NCI-H446 treated with DMSO at 0.1 percent for 48 hours (cell line): ENCODE results near the gene WDR1.

Source experiments
- DNase-seq: peaks from one replicate; lab custom pipeline; 2025; lab: John Stamatoyannopoulos, UW

WDR1 gene

DNA sequence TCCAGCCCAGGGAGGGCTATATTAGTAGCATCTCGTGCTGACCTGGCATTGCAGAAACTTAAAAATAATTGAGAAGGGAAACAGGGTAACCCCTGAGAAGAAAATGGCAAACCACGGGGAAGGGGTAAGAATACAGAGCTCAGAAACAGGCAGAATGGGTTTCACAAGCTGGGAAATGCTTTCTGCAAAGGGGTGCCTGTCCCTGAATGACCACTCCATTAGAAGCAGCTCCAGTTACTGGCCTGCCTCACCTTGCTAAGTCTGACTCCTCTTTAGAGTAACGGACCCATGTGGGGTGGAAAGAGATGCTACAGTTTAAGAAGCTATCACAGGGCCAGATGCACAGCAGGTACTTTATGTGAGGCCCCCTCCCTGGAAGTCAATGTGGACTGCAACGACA is 2.5 kb downstream of the WDR1 start:
- DNase-seq, result no peak

- DNase-seq, result no peak
These were observed 3.1 kb downstream of the WDR1 start for GRCh38 chr4:10113362-10114047.

DNA sequence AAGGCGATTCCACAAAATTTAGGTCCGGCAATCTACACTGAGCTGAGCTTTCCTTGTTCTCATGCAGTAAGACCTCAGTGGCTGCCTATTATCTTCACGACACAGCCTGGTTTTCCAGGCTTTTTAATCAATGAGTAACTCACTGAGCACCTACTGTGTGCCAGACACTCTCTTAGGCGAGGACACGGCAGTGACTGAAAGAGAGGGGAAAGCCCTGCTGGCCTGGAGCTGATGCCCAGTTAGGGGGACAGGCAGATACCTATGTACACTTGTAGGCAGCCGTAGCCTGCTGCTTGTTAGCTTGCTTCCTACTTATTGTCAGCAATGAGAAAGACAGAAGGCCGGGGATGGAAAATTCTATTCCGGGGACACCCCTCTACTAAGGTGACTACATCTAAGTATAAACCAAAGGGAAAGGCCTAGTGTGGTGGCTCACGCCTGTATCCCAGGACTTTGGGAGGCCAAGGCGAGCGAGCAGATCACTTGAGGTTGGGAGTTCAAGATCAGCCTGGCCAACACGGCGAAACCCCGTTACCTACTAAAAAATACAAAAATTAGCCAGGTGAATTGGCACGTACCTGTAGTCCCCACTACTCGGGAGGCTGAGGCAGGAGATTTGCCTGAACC is 3.8 kb downstream of the WDR1 start:
- no peak for DNase-seq

DNA sequence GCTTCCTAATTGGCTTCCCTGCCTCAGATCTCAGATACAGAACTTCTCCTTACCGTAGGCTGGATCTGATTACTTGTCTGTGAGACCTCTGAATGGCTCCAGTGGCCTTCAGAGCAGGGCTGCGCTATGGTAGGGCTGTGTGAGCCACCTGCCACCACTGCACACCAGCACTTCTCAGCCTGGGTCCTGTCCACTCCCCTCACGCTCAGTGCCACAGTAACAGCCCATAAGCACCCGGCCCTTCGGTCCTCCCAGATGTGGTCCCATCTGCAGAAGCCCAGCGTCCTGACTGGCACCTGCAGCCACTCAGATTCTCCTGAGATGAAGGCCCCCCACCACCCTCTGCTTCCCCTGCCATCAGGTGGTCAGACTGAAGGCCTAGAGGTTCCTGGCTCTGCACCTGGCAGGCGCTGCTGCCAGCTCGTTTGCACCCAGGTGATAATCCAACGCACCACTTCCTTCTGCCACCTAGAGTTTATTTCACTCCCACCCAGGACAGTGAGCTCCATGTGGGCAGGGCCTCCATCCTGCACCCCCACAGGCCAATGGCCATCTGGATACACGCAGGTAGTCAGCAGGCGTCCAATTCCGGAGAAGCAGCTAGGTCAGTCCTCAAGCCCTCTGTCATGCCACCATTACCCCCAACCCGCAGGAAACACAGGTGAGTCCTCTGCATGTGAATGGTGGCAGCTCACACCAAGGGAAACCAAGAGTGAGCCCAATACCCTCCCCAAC is 5.4 kb downstream of the WDR1 start:
- no peak for DNase-seq

DNA sequence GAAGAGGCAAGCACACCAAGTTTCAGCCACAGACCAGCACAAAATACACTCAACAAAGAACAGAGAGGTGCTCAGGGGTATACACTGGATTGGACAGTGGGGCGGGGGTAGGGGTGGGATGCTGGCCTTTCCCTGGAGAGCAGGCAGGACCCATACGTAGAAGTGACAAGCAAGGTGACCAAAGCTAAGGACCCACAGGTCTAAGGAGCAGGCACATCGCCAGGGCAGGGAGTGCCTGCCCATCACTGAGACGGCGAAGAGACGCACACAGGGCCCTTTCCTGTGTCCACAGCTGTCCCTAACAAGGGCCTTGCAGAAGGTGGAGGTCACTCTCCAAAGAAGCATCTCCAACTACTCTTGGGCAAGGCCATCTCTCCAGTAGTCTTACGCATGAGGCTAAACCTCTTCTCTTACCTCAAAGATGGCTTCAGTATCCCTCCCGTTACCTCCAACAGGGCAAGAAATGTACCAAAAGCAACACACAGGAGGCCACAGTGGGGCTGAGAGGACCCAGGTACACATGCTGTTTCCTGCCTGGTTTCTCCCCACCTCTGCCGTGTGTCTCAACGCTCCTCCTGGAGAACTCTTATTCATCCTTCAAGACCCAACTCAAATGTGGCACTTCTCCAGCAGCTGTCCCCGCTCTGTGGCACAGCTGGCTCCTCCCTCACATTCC is 6.5 kb downstream of the WDR1 start:
- DNase-seq, result no peak

DNA sequence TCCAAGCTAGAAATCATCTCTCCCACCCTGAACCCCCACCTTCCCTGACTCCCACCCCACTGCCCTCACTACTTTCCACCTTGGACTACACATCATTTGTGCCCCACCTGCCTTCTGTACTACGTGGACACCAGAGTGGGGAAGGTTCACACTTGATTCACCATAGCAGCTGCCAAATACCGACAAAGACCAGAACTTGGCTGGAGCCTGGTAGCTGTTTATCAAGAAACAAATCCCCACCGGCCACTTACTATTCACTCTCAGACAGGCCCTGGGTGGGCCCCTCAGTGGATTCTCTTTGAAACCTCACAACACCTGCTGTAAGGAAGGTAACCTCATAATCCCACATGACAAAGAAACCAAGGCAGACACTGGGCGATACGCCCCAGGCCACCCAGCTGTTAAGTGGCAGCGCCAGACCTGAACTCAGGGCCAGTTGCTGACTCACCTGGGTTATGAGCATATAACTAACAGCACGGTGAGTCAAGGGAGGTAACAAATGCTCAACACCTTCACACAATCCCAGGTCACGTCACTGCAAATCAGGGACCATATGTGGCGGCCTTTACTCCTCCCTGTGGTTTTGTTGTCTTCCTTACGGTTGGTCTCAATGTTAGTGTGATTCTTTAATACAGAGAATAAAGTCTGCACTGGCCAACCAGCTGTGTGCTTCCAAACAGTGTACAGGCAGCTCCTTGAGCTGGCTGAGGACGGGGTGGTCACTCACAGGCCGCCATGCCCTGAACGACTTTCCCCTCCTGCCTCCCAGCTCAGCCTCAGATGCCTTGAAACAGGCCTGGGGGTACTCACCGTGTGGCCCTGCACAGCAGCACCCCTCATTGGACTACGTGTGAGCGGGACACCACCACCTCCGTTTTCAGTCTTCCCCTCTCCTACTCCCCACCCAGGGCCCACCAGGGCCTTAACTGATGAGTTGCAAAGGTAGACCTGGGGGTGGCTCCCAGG is 7.5 kb downstream of the WDR1 start:
- DNase-seq, result no peak

GRCh38 chr4:10108391-10108790 is 8.2 kb downstream of the WDR1 start:
- no peak for DNase-seq

GRCh38 chr4:10107111-10108091 is 9.2 kb downstream of the WDR1 start:
- DNase-seq, result no peak

GRCh38 chr4:10106421-10107039 is 10.1 kb downstream of the WDR1 start:
- DNase-seq, result no peak

GRCh38 chr4:10105920-10106319 is 10.7 kb downstream of the WDR1 start:
- DNase-seq, result no peak

DNA sequence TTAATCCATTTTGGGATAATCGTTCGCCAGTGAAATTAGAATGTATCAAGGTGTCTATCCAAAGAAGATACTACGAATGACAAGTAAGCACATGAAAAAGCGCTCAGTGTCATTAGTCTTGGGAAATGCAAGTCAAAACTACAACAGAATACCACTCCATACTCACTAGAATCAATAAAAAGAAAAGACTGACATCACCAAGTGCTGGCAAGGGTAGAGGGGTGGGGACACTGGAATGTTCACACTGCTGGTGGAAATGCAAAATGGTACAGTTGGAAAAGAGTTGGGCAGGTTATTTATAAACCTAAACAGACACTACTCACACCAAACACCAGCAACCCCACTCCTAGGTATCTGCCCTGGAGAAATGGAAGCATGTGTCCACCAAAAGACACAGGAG is 11.2 kb downstream of the WDR1 start:
- DNase-seq, result no peak

DNA sequence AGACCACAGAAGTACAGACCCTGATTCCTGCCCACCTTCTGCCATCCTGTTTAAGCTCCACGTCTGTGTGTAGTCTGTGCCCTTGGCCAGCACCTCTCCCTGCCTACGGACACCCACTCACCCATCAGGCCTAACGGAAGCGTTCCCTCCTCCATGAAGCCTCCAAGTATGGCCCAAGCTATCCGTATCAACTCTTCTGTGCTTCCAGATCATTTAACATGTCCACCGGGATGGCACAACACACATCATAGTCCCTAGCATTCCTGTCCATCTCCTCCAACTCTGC is 11.7 kb downstream of the WDR1 start:
- DNase-seq, result no peak

DNA sequence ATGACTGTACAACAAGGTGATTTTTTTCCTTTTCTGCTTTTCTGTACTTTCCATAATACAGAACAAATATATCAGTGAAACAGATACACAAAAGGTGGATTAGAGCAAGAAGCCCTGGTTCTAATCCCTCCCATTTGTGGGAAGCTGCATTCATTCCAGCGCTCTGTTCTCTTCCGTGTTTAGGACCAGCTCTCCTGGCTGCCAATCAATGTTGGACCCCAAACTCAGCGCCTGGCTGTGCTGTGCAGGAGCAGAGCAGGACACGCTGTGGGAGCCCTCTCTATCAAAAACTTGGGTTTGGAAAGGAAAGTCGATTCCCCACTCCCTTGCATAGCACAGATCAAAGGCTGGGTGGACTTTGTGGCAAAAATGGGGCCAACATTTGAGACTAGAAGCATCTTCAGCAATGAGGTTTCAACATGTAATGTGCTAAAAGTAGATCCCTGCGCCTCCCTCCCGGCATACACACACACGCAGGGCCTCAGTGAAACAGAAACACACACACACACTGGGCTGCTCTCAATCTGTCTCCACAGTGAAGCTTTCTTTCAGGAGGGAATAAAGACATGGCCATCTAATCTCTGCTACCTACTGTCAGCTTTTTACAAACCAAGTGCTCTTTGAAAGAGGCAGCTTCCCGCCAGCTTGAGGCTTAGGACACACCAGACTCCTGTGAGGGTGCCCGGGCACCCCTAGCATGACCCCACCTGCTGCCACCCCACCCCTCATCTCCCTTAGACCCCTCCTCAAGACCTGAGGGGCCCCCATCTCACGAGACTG is 12.2 kb downstream of the WDR1 start:
- DNase-seq, result no peak

DNA sequence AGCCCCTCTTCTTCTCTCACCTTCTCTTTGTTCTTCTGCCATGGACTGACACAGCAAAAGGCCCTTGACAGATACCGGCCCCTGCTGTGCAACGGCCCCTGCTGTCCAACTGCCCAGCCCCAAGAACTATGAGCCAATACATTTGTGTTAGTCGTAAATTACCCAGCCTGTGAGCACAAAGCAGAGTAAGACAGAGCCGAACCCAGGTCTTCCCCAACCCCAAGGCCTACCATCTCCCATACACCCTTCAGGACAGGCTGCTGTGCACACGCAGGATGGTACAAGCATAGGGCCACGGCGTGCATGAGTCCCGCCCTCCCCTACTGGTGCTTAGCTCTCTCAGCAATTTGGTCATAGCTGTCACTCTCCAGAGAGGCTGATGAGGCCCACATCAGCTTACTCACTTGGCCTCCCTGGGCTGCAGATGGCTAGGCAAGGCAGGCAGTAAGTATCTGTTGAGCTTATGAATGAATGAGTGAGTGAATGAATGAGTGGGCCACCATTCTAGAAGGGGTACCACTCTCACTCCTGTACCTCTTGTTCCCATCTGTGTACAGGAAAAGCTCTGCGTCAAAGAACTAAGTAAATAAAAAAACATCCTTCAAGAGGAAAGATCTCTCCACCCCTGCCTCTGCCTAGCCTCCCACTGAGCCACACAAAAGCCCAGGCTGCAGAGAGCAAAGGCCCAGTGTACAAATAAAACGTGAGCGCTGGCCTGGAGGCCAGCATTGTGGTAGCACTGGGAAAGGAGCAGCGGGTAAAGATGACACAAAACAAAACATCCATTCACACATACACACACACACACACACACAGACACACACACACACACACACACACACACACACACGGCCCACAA is 13.9 kb downstream of the WDR1 start:
- DNase-seq, result no peak

DNA sequence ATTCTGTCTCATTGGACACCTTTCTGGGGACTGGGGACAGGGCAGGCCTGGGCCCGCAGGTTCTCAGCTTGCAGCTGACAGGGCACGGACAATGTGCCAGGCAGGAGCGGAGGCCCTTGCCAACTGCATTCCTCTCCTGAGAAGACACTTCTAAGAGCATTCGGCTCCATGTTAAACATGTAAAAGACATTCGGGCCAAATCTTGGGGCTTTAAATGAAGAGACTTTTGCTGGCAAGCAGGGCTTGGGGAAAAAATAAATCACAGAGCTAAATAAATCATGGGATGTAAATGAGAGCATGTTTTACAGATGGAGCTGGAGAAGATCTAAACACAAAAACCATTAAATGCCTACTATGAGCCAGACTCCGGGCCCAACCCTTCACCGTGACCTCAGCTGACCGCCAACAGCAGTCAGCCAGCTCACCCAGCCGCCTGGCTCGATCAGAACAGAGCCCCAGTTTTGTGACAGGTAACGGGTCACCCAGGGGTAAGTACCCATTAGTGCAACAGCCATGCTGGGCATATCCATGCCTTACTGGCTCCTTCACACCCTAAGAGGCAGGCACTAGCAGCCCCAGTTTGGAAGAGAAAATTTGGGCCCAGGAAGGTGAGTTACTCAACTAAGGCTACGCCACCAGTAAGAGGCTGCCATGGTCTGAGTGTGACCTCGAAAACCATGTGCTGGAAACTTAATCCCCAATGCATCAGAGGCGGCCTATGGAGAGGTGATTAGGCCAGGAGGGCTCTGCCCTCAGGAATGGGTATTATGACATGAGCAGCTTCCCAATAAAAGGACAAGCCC is 14.7 kb downstream of the WDR1 start:
- DNase-seq, result peak; percentile 5

DNA sequence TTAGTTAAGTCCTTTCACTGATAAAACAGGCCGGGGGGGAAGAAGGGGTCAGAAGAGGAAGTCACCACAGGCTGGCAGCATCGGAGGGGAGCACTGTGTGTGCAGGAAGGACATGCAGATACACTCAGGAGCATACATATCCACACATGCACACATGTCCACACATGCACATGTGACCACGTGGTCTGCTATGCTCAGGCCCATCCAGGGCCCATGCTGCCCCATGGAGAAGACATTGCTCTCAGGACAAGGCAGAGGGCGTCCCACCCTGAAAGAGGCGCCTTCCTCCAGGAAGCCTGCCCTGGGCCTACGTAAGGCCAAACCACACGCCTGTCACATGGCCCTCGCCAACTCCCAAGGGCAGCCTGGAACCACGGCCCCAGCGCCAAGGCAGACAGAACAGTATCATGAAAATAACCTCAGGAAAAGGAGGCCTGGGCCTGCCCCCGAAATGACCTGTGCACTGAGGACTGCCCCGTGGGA is 15.8 kb downstream of the WDR1 start:
- no peak for DNase-seq
